ENCODE data around the gene ZNF691. TPM values are rescaled to one million over a fixed set of nuclear protein-coding genes. Genes with fewer than 3 reads are reported as not detected.

ZNF691 gene
- total RNA-seq, 1 donor from 2014 or later: 9.3 TPM

GRCh38 chr1:42845866-42846256 is 552 bp upstream of the ZNF691 start:
- H3K9me3 ChIP-seq: no peaks in the 10 kb centered on the region
- peak overlapping the region; percentile 79 to 98 for H3K4me3 ChIP-seq
- peak overlapping the region; percentile 71 for H3K27ac ChIP-seq
- H3K4me1 ChIP-seq: peaks cover 25% of the 10 kb centered on the region
- TF ChIP-seq POLR2AphosphoS5 (IDR thresholded peaks at IDR 0.05; ENCODE audit: insufficient read depth in 1 of 2, low read depth in 1 of 2) (no peak), CTCF (IDR thresholded peaks at IDR 0.05) (no peak), POLR2A (IDR thresholded peaks at IDR 0.05) (no peak)
- H3K27me3 ChIP-seq: no peaks in the 10 kb centered on the region
- DNase-seq (ENCODE audit: extremely low spot score in 2 of 2): no peak
- intact Hi-C loops (cut with DNase I): no loop called here
- peaks cover 0 to 11% of the 10 kb centered on the region in 2 donors for H3K36me3 ChIP-seq

DNA sequence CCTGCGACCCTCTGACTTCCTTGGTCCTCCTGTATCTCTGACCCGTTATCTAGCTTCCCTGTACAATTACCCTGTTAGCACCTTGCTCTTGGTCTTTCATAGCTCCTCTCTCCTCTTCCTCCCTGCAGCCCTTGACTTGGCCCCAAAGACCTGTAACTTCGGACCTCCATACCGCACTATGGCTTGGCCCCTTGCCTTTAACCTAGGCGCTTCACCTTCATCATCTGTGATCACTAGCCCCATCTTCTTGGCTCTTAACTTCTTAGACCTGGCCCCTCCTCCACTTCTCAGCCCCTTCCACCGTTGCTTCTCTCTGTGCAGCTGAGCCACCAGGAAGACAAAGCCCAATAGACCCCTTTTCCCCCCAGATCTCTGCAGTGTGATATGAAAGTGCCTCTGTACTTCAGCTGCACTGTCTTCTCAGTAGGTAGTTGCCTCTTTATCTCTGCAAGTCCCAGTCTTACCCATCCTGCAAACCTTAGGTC is 740 bp downstream of the ZNF691 start:
- no peaks in the 10 kb centered on the region for H3K27me3 ChIP-seq
- peaks cover 25% of the 10 kb centered on the region for H3K4me1 ChIP-seq
- peaks cover 0 to 24% of the 10 kb centered on the region in 2 donors for H3K36me3 ChIP-seq
- DNase-seq (ENCODE audit: extremely low spot score in 2 of 2): no peak
- intact Hi-C loops (cut with DNase I): no loop called here
- TF ChIP-seq POLR2AphosphoS5 (IDR thresholded peaks at IDR 0.05; ENCODE audit: insufficient read depth in 1 of 2, low read depth in 1 of 2): no peak
- TF ChIP-seq CTCF (IDR thresholded peaks at IDR 0.05): no peak
- TF ChIP-seq POLR2A (IDR thresholded peaks at IDR 0.05): no peak
- peak overlapping the region; percentile 90 for H3K27ac ChIP-seq
- no peaks in the 10 kb centered on the region for H3K9me3 ChIP-seq
- H3K4me3 ChIP-seq: peak overlapping the region; percentile 79 to 98

- Histone ChIP-seq H3K27ac (no peak overlapping the region), H3K9me3 (no peaks in the 10 kb centered on the region), H3K36me3 (peaks cover 0 to 28% of the 10 kb centered on the region in 2 donors), H3K4me1 (peaks cover 32% of the 10 kb centered on the region), H3K27me3 (no peaks in the 10 kb centered on the region), H3K4me3 (no peak overlapping the region)
- DNase-seq (ENCODE audit: extremely low spot score in 2 of 2): no peak
- TF ChIP-seq CTCF (IDR thresholded peaks at IDR 0.05) (no peak), POLR2A (IDR thresholded peaks at IDR 0.05) (no peak)
- intact Hi-C loops (cut with DNase I): no loop called here
Observed at GRCh38 chr1:42847721-42848460, 1.5 kb downstream of the ZNF691 start.

DNA sequence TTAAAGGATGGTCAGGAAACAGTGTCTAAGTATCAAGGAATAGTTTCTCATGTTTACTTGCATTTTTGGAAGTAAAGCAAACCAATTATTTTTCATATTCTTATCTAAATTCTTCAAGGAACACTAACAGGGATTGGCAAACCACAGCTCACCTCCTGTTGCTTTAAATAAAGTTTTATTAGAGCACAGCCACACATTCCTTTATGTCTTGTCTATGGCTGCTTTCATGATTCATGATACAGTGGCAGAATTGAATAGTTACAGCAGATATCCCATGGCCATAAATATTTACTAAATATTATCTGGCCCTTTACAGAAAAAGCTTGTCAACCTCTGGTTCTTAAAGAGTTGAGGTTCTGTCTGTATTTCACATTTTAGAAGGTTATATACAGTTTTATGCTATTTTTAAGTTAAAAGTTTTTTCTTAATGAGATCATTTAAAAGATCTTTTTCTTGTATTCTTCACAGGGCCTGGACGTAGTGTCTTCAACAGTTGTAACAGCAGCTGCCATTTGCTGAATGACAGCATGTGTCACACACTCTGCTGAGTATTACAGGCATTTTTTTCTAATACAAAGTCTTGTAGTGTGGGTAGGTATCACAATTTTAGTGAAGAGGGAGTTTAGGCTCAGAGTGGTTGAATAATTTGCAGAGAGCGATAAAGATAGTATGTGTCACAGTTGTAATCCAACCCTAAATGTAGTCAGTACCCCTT is 2.6 kb downstream of the ZNF691 start:
- H3K4me1 ChIP-seq: peaks cover 40% of the 10 kb centered on the region
- intact Hi-C loops (cut with DNase I): no loop called here
- no peak overlapping the region for H3K4me3 ChIP-seq
- no peak overlapping the region for H3K27ac ChIP-seq
- H3K9me3 ChIP-seq: no peaks in the 10 kb centered on the region
- no peaks in the 10 kb centered on the region for H3K27me3 ChIP-seq
- H3K36me3 ChIP-seq: peaks cover 0 to 28% of the 10 kb centered on the region in 2 donors
- TF ChIP-seq POLR2AphosphoS5 (IDR thresholded peaks at IDR 0.05; ENCODE audit: insufficient read depth in 1 of 2, low read depth in 1 of 2): no peak
- no peak for TF ChIP-seq POLR2A (IDR thresholded peaks at IDR 0.05)
- no peak for TF ChIP-seq CTCF (IDR thresholded peaks at IDR 0.05)
- DNase-seq (ENCODE audit: extremely low spot score in 2 of 2): no peak

GRCh38 chr1:42849944-42850343 is 3.5 kb downstream of the ZNF691 start:
- no peaks in the 10 kb centered on the region for H3K27me3 ChIP-seq
- H3K27ac ChIP-seq: no peak overlapping the region
- TF ChIP-seq POLR2A (IDR thresholded peaks at IDR 0.05) (no peak), CTCF (IDR thresholded peaks at IDR 0.05) (no peak), POLR2AphosphoS5 (IDR thresholded peaks at IDR 0.05; ENCODE audit: insufficient read depth in 1 of 2, low read depth in 1 of 2) (no peak)
- no peak for DNase-seq (ENCODE audit: extremely low spot score in 2 of 2)
- peaks cover 0 to 28% of the 10 kb centered on the region in 2 donors for H3K36me3 ChIP-seq
- H3K4me3 ChIP-seq: no peak overlapping the region
- intact Hi-C loops (cut with DNase I): no loop called here
- no peaks in the 10 kb centered on the region for H3K9me3 ChIP-seq
- peaks cover 40% of the 10 kb centered on the region for H3K4me1 ChIP-seq
